ENCODE results near the gene TBC1D24. TPM values are rescaled to one million over a fixed set of nuclear protein-coding genes. Genes with fewer than 3 reads are reported as not detected.
"Not testable (repeated sequence)": the region's sequence is repeated elsewhere in the genome, so short reads cannot be mapped to it uniquely, and the experiment has no call there.

Gene TBC1D24
- total RNA-seq, 2 donors from 2014 or later = 9.6 to 10.5 TPM

DNA sequence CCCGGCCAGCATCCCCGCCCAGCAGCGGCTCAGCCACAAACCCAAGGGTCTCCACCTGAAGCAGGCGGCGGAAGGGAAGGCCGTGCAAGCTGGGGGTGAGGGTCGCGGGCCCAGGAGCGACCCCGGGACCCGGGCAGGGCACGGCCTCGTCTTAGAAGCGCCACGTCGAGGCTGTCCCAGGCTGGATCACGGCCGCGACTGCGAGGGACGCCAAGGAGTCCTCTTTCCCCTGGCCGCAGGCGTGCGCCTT lies 46.2 kb upstream of the TBC1D24 start:
- Histone ChIP-seq H3K27me3 (no peaks in the 10 kb centered on the region), H3K4me1 (peaks cover 0 to 11% of the 10 kb centered on the region in 2 donors), H3K4me3 (peak overlapping the region; percentile 67 to 75), H3K36me3 (peaks cover 6% of the 10 kb centered on the region), H3K9me3 (no peaks in the 10 kb centered on the region), H3K27ac (peak overlapping the region; percentile 71 to 77)
- TF ChIP-seq, protein P1, sequence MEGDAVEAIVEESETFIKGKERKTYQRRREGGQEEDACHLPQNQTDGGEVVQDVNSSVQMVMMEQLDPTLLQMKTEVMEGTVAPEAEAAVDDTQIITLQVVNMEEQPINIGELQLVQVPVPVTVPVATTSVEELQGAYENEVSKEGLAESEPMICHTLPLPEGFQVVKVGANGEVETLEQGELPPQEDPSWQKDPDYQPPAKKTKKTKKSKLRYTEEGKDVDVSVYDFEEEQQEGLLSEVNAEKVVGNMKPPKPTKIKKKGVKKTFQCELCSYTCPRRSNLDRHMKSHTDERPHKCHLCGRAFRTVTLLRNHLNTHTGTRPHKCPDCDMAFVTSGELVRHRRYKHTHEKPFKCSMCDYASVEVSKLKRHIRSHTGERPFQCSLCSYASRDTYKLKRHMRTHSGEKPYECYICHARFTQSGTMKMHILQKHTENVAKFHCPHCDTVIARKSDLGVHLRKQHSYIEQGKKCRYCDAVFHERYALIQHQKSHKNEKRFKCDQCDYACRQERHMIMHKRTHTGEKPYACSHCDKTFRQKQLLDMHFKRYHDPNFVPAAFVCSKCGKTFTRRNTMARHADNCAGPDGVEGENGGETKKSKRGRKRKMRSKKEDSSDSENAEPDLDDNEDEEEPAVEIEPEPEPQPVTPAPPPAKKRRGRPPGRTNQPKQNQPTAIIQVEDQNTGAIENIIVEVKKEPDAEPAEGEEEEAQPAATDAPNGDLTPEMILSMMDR (IDR thresholded peaks at IDR 0.05) = no peak
- DNase-seq (ENCODE audit: low spot score) = no peak

DNA sequence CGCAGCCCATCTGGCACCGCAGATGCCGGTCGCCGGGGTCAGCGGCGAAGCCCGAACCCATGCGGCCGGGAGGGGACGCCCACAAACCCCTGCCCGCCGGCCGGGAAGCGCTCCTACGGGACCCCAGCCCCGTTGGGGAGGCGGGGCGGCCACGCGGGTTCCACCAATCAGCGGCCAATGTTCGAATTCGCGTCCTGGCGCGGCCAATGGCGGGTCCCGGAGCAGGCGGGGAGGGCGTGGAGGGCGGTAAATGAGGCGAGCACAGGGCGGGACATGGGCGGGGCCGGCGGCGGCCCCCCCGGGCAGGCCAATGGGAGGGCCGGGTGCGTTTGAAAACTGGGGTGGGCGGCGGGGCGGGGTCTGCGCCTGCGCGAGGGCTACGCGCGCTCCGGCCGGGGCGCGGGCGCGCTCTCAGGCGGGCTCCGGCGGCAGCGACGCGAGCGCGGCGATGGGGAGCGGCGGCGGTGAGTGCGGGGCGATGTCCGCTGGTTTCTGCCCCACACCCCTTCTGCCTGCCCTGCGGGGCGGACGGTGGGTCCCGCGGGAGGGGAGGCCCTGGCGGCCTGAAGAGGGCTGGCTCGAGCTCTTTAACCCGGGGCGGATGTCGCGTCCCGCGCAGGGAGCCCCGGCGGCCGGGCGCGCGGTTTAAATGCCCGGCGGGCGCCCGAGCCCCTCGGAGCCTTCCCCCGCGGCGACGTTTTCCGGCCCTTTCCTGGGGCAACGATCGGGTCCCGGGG lies 45.7 kb upstream of the TBC1D24 start, which contains the start of gene CCNF:
Gene CCNF (plus strand): TSS at position 414 of the 737 bp plus-strand sequence. CDS start 35 bp downstream, at position 449.
- H3K36me3 ChIP-seq = peaks cover 6% of the 10 kb centered on the region
- DNase-seq (ENCODE audit: low spot score) = peak; percentile 97
- TF ChIP-seq, protein P1 (IDR thresholded peaks at IDR 0.05) = peak in 1 of 2 donors; percentile 16
- no peaks in the 10 kb centered on the region for H3K9me3 ChIP-seq
- peak within 1 kb of the TSS; percentile 73 to 77 for H3K27ac ChIP-seq
- H3K4me1 ChIP-seq = peaks cover 0 to 11% of the 10 kb centered on the region in 2 donors
- H3K4me3 ChIP-seq = peak within 1 kb of the TSS; percentile 75 to 83
- H3K27me3 ChIP-seq = no peaks in the 10 kb centered on the region

DNA sequence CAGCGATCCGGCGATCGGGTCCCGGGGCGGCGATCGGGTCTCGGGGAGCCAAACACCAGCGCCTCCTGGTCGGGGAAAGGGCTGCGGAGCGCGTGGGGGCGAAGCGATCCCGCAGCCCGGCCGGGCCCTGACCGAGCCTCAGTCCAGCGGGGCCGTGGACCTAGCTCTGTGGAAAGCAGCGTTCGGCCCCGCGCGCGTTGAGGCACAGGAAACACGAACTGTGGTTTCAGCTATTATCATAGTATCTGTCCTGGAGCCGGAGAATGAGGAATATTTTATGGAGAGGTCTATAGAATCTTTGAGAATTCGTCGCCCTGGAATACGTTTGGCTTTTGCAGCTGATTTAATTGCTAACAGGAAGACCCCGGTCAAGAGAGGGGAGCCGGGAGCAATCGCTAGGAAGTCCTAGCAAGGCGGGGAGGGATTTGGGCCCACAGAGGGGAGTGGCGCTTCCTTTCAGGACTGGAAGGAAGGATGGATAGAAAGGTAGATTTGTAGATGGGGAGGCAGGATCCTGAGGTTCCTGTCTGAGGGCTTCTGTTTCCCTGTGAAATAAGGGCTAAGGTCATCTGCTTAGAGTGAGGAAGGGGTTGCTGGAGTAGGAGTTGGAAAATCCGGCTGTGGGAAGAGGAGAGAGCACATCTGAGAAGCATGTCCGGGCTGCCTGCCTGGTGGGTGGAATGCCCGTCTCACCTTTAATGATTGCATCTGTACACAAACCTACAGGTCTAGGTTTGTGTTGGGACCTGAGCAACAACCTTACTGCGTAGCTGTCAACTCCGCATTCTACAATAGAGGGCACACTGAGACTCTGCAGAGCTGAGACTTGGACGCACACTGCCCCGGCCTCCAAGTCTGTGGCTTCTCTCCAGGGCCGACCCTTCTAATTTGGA lies 44.9 kb upstream of the TBC1D24 start:
- Histone ChIP-seq H3K36me3 (peaks cover 6% of the 10 kb centered on the region), H3K27me3 (no peaks in the 10 kb centered on the region), H3K27ac (peak overlapping the region; percentile 73), H3K4me1 (peaks cover 0 to 11% of the 10 kb centered on the region in 2 donors), H3K9me3 (no peaks in the 10 kb centered on the region), H3K4me3 (peak overlapping the region; percentile 75 to 83)
- DNase-seq (ENCODE audit: low spot score) = no peak
- TF ChIP-seq, protein P1 (IDR thresholded peaks at IDR 0.05) = no peak

DNA sequence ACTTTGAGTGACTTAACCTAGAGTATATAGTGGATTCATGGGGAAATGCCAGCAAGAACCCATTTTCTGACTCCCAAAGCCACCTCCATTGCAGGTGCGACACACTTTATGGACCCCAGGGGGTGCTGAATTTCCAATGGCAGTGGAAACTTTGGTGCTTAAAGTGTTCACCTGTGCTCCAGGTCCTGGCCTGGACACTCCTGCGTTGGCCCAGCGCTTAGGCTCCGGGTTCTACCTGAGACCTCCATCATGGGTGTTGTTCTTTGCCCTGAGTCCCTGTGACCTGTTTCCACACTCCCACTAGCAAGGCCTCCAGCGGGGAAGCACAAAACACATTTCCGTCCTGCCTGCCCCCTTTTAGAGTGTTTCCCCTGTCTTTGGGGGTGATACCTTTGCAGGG lies 42.6 kb upstream of the TBC1D24 start:
- no peak for DNase-seq (ENCODE audit: low spot score)
- peaks cover 6% of the 10 kb centered on the region for H3K36me3 ChIP-seq
- no peaks in the 10 kb centered on the region for H3K27me3 ChIP-seq
- peaks cover 0 to 11% of the 10 kb centered on the region in 2 donors for H3K4me1 ChIP-seq
- no peak overlapping the region for H3K27ac ChIP-seq
- TF ChIP-seq, protein P1 (IDR thresholded peaks at IDR 0.05) = no peak
- H3K4me3 ChIP-seq = no peak overlapping the region
- H3K9me3 ChIP-seq = no peaks in the 10 kb centered on the region

DNA sequence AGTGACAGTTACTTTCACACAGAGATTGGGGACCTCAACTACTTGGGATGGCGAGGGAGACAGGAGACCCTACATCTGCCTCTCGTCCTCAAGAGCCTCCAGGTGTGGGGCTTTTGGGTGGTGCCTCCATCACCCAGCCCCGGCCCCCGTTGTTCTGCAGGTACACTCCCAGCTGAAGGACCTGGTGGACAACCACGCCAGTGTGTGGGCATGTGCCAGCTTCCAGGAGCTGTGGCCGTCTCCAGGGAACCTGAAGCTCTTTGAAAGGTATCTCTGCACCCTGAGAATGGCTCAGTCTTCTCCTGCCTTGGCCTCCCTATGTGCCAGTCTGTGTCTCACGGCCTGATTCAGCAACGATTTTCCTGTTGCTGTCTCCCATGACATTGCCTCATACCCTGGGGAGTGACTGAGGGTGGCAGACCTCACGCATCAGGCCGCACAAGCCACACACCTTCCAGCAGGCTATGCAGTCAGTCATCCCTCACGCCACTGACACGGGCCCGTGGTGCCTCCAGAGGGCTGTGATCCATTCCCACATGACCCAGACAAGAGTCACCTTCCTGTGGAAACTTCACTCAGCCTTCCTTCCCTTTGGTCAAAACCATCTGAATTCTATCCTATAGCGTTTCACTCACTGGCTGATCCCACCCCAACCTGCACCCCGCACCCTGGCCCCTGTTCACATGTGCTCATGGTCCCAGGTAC lies 42.0 kb upstream of the TBC1D24 start:
- H3K36me3 ChIP-seq = peaks cover 6% of the 10 kb centered on the region
- no peak overlapping the region for H3K4me3 ChIP-seq
- H3K27me3 ChIP-seq = no peaks in the 10 kb centered on the region
- H3K27ac ChIP-seq = no peak overlapping the region
- TF ChIP-seq, protein P1 (IDR thresholded peaks at IDR 0.05) = no peak
- no peaks in the 10 kb centered on the region for H3K9me3 ChIP-seq
- peaks cover 0 to 11% of the 10 kb centered on the region in 2 donors for H3K4me1 ChIP-seq
- no peak for DNase-seq (ENCODE audit: low spot score)

DNA sequence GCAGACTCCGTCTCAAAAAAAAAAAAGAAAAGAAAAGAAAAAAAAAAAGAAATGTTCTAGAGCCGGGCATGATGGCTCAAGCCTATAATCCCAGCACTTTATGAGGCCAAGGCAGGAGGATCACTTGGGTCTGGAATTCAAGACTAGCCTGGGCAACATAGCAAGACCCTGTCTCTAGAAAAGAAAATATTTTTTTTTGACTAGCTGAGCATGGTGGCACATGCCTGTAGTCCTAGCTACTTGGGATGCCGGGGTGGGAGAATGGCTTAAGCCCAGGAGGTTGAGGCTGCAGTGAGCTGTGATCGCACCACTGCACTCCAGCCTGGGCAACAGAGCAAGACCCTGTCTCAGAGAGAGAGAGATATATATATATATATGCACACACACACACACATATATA lies 39.7 kb upstream of the TBC1D24 start:
- H3K36me3 ChIP-seq = not testable (repeated sequence)

More for the DNA sequence above, 39.7 kb upstream of the TBC1D24 start:
- not testable (repeated sequence) for H3K4me3 ChIP-seq; H3K27me3 ChIP-seq; DNase-seq (ENCODE audit: low spot score); H3K9me3 ChIP-seq; H3K27ac ChIP-seq; H3K4me1 ChIP-seq
